HG02798 (cell line): Measurements from ENCODE around the gene KDM2B.

Experiments
- ATAC-seq: cut with Tn5 transposase; IDR thresholded peaks from one replicate; pipeline ENCODE4 v1.9.1; 2021; ENCODE audit warnings: mild to moderate bottlenecking; ENCODE audit not compliant: unreplicated experiment, poor library complexity

Gene KDM2B

DNA sequence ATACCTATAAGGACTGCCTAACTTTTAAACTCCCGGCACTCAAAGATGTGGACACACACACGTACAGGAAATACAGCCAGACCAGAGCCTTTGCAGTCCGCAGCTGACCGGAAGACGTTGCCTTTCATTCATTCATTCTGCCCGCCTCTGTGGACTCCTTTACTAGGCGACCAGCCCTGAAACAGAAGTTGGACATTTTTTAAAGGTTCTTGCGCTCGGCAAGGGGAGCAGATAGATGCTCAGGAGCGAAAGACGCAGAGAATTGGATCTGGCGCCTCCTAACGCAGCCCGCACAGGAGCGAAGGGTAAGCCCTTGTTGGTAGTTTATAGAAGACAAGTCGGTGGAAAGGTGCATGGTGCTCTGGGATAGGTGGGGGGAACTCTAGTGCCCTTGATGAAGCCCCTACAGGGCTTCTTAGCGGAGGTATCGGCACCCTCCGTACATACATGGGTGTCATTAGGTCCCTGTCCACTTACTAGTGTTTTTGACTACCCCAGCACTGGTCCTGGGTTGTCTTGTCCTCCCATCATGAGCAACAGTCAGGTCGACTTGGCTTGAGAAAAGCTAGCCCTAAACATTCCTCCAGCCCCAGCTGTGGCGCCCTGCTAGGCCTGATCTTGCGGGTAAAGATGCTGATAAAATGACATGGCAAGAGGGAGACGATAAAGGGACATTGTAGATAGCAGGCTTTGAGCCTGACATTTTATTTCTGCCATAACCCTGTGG is at the start of gene KDM2B:
Gene KDM2B, minus strand, starts transcription at position 65 of the 727 bp plus-strand sequence. CDS start 112 bp downstream, outside the sequence.
- ATAC-seq = no peak

GRCh38 chr12:121628536-121628935 is 47.7 kb upstream of the KDM2B start:
- no peak for ATAC-seq

DNA sequence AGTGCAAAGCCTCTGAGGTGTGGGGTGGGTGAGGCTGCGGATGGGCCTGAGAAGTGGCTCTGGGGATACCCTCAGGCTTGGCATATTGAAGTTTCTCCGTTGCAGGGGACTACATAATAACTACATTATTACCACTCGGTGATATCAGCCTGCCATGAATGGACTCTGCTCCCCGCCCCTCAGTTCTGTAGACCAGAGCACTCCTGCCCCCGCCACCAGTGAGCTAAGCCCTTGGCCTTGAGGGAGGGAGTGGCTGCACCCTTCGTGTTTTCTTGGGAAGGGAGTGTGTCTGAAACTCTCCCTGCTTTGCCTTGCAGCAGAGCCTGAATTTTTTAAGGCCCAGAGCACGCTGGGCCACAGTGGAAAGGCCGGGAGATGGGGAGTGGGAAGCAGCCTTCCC is 47.2 kb upstream of the KDM2B start:
- ATAC-seq = no peak

GRCh38 chr12:121626853-121627640 is 46.2 kb upstream of the KDM2B start:
- ATAC-seq = peak; percentile 34

DNA sequence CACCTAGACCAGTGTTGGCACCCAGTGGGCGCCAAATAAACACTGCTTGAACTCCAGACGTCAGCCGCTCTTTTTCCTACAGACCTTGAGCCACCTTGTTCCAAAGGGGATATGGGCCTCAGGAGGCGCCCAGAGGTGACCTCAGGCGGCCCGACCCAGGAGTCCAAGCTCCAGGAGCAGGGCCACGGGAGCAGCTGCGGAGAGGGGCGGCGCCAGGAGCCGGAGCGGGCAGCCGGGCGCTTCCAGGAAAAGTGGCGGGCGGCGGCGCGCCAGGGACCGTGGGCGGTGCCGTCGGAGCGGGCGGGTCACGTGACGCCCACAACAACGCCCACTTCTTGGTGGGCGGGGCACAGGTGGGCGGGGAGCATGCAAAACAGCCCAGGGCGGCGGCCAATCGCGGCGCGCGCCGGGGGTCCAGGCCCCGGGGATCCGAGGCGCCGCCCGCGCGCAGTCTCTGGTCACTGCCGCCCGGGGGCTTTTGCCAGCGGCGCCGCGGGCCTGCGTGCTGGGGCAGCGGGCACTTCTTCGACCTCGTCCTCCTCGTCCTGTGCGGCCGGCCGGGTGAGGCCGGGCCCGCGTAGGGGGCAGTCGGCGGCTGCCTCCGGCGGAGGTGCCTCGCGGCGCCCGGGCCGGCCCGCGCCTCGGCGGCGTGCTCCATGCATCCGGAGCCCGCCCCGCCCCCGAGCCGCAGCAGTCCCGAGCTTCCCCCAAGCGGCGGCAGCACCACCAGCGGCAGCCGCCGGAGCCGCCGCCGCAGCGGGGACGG is 45.4 kb upstream of the KDM2B start, which contains the start of gene ORAI1:
Gene ORAI1, plus strand, starts transcription at position 444 of the 766 bp plus-strand sequence.
- peak; percentile 82 for ATAC-seq

DNA sequence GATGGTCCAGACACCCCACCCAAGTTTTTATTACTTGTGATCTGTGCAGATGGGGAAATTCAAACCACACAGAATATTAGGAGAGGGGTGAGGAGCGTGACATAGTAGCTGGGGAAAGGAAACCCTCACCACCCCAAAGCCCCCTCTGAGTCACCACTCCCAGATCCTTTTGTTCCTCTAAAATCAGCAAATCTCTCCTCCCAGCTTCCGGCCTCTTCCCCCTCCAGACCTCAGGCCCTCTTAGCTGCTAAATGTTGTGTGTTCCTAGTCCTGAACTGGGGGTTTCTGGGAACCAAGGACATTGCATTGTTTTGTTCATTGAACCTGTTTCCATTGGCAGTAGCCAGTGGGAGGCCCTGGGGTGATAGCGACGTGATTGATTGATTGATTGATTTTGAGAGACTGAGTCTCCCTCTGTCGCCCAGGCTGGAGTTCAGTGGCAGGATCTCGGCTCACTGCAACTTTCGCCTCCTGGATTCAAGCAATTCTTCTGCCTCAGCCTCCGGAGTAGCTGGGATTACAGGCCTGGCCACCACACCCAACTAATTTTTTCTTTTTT is 39.6 kb upstream of the KDM2B start:
- no peak for ATAC-seq

GRCh38 chr12:121618659-121619233 is 37.9 kb upstream of the KDM2B start:
- no peak for ATAC-seq

GRCh38 chr12:121614872-121615467 is 34.1 kb upstream of the KDM2B start:
- no peak for ATAC-seq

DNA sequence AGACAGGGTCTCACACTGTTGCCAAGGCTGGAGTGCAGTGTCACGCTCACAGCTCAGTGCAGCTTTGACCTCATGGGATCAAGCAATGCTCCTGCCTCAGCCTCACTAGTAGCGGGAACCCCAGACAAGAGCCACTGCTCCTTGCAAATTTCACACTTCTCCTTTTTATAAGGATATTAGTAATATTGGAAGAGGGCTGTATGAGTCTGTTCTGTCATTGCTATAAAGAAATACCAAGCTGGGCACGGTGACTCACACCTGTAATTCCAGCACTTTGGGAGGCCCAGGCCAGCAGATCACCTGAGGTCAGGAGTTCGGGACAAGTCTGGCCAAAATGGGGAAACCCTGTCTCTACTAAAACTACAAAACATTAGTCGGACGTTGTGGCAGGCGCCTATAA is 32.6 kb upstream of the KDM2B start:
- no peak for ATAC-seq

- no peak for ATAC-seq
These were observed 30.5 kb upstream of the KDM2B start for GRCh38 chr12:121611306-121611705.

GRCh38 chr12:121610239-121611149 is 29.7 kb upstream of the KDM2B start:
- no peak for ATAC-seq

DNA sequence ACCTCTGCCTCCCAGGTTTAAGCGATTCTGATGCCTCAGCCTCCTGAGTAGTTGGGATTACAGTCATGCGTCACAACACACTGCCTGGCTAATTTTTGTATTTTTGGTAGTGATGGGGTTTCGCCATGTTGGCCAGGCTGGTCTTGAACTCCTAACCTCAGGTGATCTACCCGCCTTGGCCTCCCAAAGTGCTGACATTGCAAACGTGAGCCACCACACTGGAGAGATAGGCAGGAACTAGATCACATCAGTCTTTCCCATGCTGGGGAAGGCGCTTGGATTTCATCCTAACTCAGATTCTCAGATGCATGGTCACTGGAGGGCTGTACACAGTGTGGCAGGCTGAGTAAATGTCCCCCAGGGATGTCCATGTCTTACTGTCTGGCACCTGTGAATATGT is 27.5 kb upstream of the KDM2B start:
- ATAC-seq = no peak

DNA sequence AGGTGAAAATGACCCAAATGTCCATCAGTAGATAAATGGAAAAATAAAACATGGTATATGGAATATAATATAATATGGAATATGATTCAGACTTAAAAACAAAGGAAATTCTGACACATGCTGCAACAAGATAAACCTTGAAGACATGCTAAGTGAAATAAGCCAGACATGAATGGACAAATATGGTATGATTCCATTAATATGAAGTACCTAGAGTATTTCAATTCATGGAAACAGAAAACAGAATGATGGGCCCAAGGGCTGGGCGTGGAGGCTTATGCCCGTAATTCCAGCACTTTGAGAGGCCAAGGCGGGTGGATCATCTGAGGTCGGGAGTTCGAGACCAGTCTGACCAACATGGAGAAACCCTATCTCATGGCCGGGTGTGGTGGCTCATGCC is 22.8 kb upstream of the KDM2B start:
- ATAC-seq = no peak

DNA sequence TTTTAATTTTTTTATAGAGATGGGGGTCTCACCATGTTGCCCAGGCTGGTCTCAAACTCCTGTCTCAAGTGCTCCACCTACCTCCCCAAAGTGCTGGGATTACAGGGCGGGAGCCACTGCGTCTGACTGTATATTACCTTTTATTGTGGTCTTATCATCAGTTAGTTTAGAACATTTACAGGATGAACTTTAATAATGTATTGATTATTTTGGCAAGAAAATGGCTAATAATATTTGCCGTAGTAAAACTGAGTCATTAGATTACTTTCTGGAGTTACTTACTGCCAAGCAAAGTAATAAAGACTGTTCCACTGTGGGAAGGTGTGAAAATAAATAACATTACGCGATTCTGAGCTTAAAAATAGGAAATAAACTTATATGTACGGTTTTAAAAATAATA is 21.9 kb upstream of the KDM2B start:
- no peak for ATAC-seq

DNA sequence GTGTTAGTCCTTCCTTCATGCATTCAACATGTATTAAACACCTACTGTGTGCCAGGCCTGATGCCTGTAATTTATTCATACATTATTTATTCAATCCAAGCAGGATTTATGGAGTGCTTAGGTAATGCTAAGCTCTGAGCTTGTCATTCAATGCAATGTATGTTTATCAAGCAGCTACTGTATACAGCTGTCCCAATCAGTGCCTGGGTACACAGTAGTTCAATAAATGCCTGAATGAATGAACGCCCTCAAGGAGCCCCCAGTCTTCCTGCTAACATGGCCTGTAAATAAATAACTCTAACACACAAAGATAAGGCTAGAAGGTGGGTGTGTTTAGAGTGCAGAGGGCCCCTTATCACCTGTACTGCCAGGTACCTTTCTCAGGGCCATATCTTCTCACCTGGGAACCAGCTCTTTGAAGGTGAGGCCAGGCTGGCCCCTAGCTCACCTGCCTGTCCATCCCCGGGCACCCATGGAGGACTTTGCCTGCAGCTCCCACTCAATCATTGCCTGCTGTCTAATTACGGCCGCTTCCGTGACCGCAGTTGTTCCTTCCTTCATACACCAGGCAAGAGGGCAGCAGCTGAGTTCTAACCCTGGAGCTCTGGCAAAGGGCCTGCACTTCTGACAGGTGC is 20.0 kb upstream of the KDM2B start:
- ATAC-seq = no peak

DNA sequence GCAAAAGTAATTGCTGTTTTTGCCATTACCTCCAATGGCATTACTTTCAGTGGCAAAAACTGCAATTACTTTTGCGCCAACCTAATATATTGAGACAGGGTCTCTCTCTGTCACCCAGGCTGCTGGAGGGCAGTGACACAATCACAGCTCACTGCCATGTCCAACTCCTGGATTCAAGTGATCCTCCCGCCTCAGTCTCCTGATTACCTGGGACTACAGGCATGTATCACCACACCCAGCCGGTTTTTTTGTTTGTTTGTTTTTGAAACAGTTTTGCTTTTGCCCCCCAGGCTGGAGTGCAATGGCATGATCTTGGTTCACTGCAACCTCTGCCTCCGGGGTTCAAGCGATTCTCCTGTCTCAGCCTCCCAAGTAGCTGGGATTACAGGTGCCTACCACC is 15.7 kb upstream of the KDM2B start:
- no peak for ATAC-seq

DNA sequence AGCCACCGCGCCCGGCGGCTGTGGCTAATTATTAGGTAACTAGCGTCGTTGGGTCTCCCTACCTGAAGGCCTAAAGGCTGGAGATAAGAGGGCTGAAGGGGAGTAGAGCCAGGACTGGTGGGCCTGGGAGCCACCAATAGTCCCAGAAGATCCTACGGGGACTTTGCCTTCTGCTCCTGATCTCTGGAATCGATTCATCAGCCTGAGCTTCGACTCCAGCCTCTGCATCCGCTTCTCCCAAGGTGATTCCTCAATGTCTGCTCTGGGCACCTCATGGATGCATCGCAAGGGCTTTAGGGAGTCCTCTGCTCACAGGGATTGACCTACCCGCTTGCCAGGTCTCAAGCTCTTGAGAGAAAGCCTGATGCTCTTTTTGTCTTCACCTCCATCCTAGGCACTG is 14.7 kb upstream of the KDM2B start:
- ATAC-seq = no peak

GRCh38 chr12:121592320-121592719 is 11.5 kb upstream of the KDM2B start:
- ATAC-seq = no peak
